K562 treated with DMSO at 1 percent for 24 hours (cell line): Measurements from ENCODE around the gene TRIM72. TPM values are rescaled to one million over a fixed set of nuclear protein-coding genes. Genes with fewer than 3 reads are reported as not detected.

Experiments
- total RNA-seq: library from RNA; unstranded; fragments of 300-600 nt; gene quantifications from 2 replicates; pipeline ENCODE4 v1.2.3, GENCODE V29; 2022; ENCODE audit warnings: low read depth; ENCODE audit not compliant: insufficient read depth

The TRIM72 gene
- 0.02 TPM in 1 of 2 replicates, not detected in the other for total RNA-seq

GRCh38 chr16:31213877-31214707 lies at the start of gene TRIM72:
TSS of gene TRIM72 (plus strand) at chr16:31214119. CDS start at chr16:31214739, 620 bp downstream.

GRCh38 chr16:31179747-31180459 lies 34.0 kb upstream of the TRIM72 start, which contains the start of gene FUS:
TSS of gene FUS (plus strand) at chr16:31180139. CDS start at chr16:31180215, 76 bp downstream.

GRCh38 chr16:31202414-31203375 lies 11.2 kb upstream of the TRIM72 start, which contains the start of gene PYCARD:
TSS of gene PYCARD (minus strand) at chr16:31202760. CDS start at chr16:31202690, 70 bp downstream.

GRCh38 chr16:31216422-31217135 lies 2.7 kb downstream of the TRIM72 start, which contains the start of gene PYDC1:
TSS of gene PYDC1 (minus strand) at chr16:31217135. CDS start at chr16:31217028, 107 bp downstream.

Other genes starting within 250 kb of the TRIM72 start
- 41.6 and 42.7 TPM in 2 replicates for gene HSD3B7, start 228.9 kb upstream of the TRIM72 start, total RNA-seq
- gene STX1B, start 203.5 kb upstream of the TRIM72 start, total RNA-seq, result 0.65 and 0.82 TPM in 2 replicates
- 48.7 and 57.8 TPM in 2 replicates for gene STX4, start 180.6 kb upstream of the TRIM72 start, total RNA-seq
- 20.7 and 21.1 TPM in 2 replicates for gene ZNF668, start 139.9 kb upstream of the TRIM72 start, total RNA-seq
- 20.6 and 23.7 TPM in 2 replicates for gene ZNF646, start 139.7 kb upstream of the TRIM72 start, total RNA-seq
- gene PRSS53, start 125.2 kb upstream of the TRIM72 start, total RNA-seq, result 3.0 and 3.1 TPM in 2 replicates
- 203 and 206 TPM in 2 replicates for gene VKORC1, start 119.3 kb upstream of the TRIM72 start, total RNA-seq
- gene BCKDK, start 105.7 kb upstream of the TRIM72 start, total RNA-seq, result 57.1 and 65.5 TPM in 2 replicates
- gene KAT8, start 96.5 kb upstream of the TRIM72 start, total RNA-seq, result 76.8 and 93.8 TPM in 2 replicates
- 56.3 and 61.3 TPM in 2 replicates for gene PRSS8, start 78.4 kb upstream of the TRIM72 start, total RNA-seq
- 0.45 TPM in 1 of 2 replicates, not detected in the other for gene PRSS36, start 64.1 kb upstream of the TRIM72 start, total RNA-seq
- gene FUS, start 34.0 kb upstream of the TRIM72 start, total RNA-seq, result 211 and 283 TPM in 2 replicates
- 91.6 and 93.5 TPM in 2 replicates for gene PYCARD, start 11.4 kb upstream of the TRIM72 start, total RNA-seq
- gene PYDC1, start 3.0 kb downstream of the TRIM72 start, total RNA-seq, result not detected in 2 replicates
- gene ITGAM, start 45.9 kb downstream of the TRIM72 start, total RNA-seq, result 3.6 and 5.1 TPM in 2 replicates
- gene ITGAX, start 141.1 kb downstream of the TRIM72 start, total RNA-seq, result 0.44 and 0.50 TPM in 2 replicates
- gene ITGAD, start 179.2 kb downstream of the TRIM72 start, total RNA-seq, result not detected in 2 replicates
- gene COX6A2, start 214.2 kb downstream of the TRIM72 start, total RNA-seq, result not detected in 2 replicates
- 0.38 and 0.90 TPM in 2 replicates for gene ZNF843, start 228.7 kb downstream of the TRIM72 start, total RNA-seq
- 26.2 and 26.9 TPM in 2 replicates for gene ARMC5, start 245.4 kb downstream of the TRIM72 start, total RNA-seq